ENCODE measurements around the gene TSPOAP1. TPM values are rescaled to one million over a fixed set of nuclear protein-coding genes. Genes with fewer than 3 reads are reported as not detected.

Gene TSPOAP1
- total RNA-seq, 4 donors from 2014 or later = 2.9 to 16.0 (median 3.3) TPM

DNA sequence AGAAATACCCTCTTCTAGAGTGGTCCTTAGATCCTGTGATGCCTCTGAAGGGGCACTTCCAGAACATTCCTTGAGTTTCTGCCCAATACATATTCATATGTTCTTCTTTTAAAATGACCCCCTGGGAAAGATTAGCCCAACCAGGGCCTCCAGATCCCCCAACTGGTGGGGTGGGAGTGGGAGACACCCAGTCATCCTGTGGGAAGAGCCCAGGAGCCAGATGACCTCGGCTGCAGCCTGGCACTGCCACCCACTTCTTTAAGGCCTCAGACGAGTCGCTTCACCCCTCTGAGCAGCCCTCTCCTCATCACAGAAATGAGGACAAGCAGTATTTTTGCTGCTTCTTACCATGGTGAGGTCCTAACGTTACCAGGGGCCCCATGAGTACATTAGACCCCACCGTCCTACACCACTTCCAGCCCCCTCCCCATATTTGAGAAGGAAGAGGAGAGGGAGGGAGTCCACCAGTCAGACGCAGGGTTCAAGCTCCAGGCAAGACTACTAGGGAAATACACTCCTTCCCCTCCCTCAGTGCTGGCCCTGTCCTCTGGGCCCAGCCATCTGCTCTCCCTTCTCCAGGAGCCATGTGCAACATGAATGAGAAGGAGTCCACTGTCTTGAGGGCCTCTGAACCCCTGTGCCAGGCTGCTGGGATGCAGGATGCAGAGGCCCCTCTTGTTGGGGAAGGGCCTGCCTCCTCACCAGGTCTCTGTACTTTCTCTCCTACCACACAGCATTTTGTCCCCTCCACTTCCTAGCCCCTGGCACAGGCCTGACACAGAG lies 59.6 kb downstream of the TSPOAP1 start:
- no peak overlapping the region for H3K27ac ChIP-seq
- peaks cover 0 to 41% (median 0%) of the 10 kb centered on the region in 4 donors for H3K27me3 ChIP-seq
- intact Hi-C loops (cut with DNase I) = no loop called here
- no peak overlapping the region for H3K4me3 ChIP-seq
- no peak for TF ChIP-seq POLR2A (IDR thresholded peaks at IDR 0.05)
- TF ChIP-seq, protein P1, sequence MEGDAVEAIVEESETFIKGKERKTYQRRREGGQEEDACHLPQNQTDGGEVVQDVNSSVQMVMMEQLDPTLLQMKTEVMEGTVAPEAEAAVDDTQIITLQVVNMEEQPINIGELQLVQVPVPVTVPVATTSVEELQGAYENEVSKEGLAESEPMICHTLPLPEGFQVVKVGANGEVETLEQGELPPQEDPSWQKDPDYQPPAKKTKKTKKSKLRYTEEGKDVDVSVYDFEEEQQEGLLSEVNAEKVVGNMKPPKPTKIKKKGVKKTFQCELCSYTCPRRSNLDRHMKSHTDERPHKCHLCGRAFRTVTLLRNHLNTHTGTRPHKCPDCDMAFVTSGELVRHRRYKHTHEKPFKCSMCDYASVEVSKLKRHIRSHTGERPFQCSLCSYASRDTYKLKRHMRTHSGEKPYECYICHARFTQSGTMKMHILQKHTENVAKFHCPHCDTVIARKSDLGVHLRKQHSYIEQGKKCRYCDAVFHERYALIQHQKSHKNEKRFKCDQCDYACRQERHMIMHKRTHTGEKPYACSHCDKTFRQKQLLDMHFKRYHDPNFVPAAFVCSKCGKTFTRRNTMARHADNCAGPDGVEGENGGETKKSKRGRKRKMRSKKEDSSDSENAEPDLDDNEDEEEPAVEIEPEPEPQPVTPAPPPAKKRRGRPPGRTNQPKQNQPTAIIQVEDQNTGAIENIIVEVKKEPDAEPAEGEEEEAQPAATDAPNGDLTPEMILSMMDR (IDR thresholded peaks at IDR 0.05) = no peak
- H3K4me1 ChIP-seq = no peaks in the 10 kb centered on the region
- H3K36me3 ChIP-seq = no peaks in the 10 kb centered on the region
- WGBS, 2 donors = 52 to 70% methylated on average over 5 of the region's 6 CpGs
- no peaks in the 10 kb centered on the region for H3K9me3 ChIP-seq
- DNase-seq = no peak

DNA sequence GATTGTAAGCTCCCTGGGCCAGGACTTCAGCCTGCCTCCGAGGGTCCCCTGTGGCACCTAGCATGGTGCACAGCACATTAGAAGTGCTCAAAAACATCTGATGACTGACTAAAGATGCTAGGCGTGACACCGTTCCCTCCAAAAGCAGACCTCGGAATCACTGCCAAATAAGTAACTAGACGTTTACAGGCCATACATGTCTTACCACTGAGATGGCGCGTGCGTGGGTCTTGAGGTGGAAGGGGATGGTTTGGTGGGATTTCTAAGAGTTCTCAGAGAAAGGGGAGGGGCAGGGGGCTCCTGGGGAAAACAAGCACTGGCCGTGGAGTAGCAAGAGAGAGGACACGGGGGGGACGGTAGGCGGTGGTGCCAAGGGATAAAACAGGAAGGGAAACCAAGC lies 60.3 kb downstream of the TSPOAP1 start:
- intact Hi-C loops (cut with DNase I) = no loop called here

DNA sequence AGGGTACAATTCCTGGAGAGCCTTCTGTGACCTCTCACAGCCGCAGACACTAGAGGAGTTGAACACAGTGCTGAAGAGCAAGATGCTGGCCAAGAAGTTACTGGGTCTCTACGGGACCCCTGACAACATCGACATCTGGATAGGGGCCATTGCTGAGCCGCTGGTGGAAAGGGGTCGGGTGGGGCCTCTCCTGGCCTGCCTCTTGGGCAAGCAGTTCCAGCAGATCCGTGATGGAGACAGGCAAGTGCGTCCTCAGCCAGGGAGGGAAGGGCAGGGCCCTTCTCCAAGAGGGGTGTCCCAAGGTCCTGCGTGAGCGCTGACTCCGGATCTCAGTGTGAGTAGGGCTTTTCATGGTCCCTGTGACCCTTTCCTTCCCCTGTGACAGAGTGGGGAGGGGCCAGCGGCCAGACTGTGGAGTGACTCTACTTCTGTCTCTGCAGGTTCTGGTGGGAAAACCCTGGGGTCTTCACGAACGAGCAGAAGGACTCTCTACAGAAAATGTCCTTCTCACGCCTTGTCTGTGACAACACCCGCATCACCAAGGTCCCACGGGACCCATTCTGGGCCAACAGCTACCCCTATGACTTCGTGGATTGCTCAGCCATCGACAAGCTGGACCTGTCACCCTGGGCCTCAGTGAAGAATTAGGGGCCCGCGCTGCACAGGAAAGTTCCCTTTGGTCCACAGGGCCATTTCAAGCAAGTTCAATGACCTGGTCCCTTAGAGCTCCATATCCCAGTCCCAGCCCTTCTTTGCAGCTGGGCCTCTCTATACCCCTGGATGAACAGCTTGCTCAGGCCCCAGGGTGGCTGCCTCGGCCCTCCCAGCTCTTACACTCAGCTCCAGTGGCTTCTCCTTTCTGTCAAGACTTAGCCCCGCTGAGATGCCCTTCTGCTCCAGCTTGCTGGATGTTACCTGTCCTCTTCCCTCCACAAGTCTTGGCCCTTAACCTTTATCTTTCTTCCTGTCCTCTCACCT lies 61.0 kb downstream of the TSPOAP1 start:
- Histone ChIP-seq H3K36me3 (no peaks in the 10 kb centered on the region), H3K27me3 (peaks cover 0 to 53% (median 0%) of the 10 kb centered on the region in 4 donors), H3K4me3 (no peak overlapping the region), H3K27ac (no peak overlapping the region), H3K4me1 (no peaks in the 10 kb centered on the region), H3K9me3 (no peaks in the 10 kb centered on the region)
- intact Hi-C loops (cut with DNase I) = no loop called here
- no peak for DNase-seq
- TF ChIP-seq POLR2A (IDR thresholded peaks at IDR 0.05) = no peak
- TF ChIP-seq, protein P1 (IDR thresholded peaks at IDR 0.05) = no peak
- WGBS, 2 donors = 68 to 75% methylated on average over 8 to 18 of the region's 22 CpGs

More for the DNA sequence above, 60.3 kb downstream of the TSPOAP1 start:
- Histone ChIP-seq H3K4me3 (no peak overlapping the region), H3K27me3 (peaks cover 0 to 47% (median 0%) of the 10 kb centered on the region in 4 donors), H3K9me3 (no peaks in the 10 kb centered on the region), H3K36me3 (no peaks in the 10 kb centered on the region), H3K27ac (no peak overlapping the region), H3K4me1 (no peaks in the 10 kb centered on the region)
- no peak for DNase-seq
- WGBS, 2 donors = 70 to 84% methylated on average over 8 to 12 of the region's 12 CpGs
- no peak for TF ChIP-seq POLR2A (IDR thresholded peaks at IDR 0.05)
- TF ChIP-seq, protein P1 (IDR thresholded peaks at IDR 0.05) = no peak

DNA sequence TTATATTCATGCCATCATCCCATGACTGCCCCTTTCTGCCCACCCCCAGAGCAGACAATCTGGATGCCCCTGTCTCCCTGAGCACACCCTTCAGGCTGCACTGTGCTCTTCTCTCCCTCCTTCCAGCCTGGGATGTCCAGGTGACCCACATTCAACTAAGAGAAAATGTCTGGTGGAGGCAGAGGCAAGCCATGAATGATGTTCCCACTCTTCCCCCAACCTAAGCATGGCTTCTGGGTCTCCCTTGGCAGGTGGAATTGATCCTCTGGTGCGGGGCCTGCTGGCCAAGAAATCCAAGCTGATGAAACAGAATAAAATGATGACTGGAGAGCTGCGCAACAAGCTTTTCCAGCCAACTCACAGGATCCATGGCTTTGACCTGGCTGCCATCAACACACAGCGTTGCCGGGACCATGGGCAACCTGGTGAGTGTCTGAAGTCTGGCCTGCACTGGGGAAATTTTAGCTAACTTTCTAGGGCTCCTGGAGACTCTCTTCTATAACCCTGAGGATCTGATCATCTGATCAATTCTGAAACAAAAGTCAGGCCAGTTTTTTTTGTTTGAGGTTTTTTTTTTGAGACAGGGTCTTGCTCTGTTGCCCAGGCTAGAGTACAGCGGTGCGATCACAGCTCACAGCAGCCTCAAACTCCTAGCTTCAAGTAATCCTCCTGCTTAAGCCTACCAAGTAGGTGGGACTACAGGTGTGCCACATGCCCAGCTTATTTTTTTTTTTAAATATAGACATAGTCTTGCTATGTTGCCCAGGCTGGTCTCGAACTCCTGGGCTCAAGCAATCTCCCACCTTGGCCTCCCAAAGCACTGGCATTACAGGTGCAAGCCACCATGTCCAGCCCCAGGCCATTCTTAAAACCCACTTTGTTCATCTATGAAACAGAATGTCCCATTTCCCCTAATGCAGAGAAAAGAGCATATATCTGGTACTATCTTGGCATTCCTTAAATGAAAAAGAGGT lies 62.4 kb downstream of the TSPOAP1 start:
- intact Hi-C loops (cut with DNase I) = no loop called here
- Histone ChIP-seq H3K27ac (no peak overlapping the region), H3K4me3 (no peak overlapping the region), H3K36me3 (no peaks in the 10 kb centered on the region), H3K4me1 (no peaks in the 10 kb centered on the region), H3K27me3 (peaks cover 0 to 67% (median 0%) of the 10 kb centered on the region in 4 donors), H3K9me3 (no peaks in the 10 kb centered on the region)
- no peak for TF ChIP-seq POLR2A (IDR thresholded peaks at IDR 0.05)
- TF ChIP-seq, protein P1 (IDR thresholded peaks at IDR 0.05) = no peak
- WGBS, 2 donors = 83 to 91% methylated on average over 5 to 6 of the region's 7 CpGs
- DNase-seq = no peak
